RWPE2 (cell line): ENCODE data around the gene AKR7A2.

Source experiments
- ATAC-seq: fragments of 200-7000 bp; cut with Tn5 transposase; 3 replicates; pipeline ENCODE4 v1.9.1; 2021; ENCODE audit warnings: low read depth
- DNase-seq: peaks from one replicate; pipeline ENCODE4 v3.0.0-alpha.2; 2020; ENCODE audit warnings: low spot score
- H3K27ac ChIP-seq: fragments of 450-650 bp; 2 replicates; pipeline ENCODE4 v1.5.1; 2017; ENCODE audit warnings: mild to moderate bottlenecking; ENCODE audit not compliant: poor library complexity, severe bottlenecking
- H3K27me3 ChIP-seq: fragments of 250-450 bp; sonication (Bioruptor Pico); 2 replicates; pipeline ENCODE4 v1.5.1; 2021; ENCODE audit warnings: mild to moderate bottlenecking, moderate library complexity; ENCODE audit not compliant: insufficient read depth, poor library complexity, severe bottlenecking
- H3K36me3 ChIP-seq: fragments of 250-450 bp; sonication (Bioruptor Pico); 2 replicates; pipeline ENCODE4 v1.5.1; 2020; ENCODE audit warnings: low read depth, mild to moderate bottlenecking, moderate library complexity
- H3K4me1 ChIP-seq: fragments of 250-450 bp; sonication (Bioruptor Pico); 2 replicates; pipeline ENCODE4 v1.5.1; 2021; ENCODE audit warnings: mild to moderate bottlenecking, moderate library complexity; ENCODE audit not compliant: insufficient read depth, poor library complexity, severe bottlenecking
- H3K4me3 ChIP-seq: fragments of 250-450 bp; sonication (Bioruptor Pico); 2 replicates; pipeline ENCODE4 v1.5.1; 2021; ENCODE audit warnings: mild to moderate bottlenecking, moderate library complexity; ENCODE audit not compliant: severe bottlenecking
- H3K9me3 ChIP-seq: fragments of 250-450 bp; sonication (Bioruptor Pico); 2 replicates; pipeline ENCODE4 v1.5.1; 2021; ENCODE audit warnings: mild to moderate bottlenecking, moderate library complexity; ENCODE audit not compliant: severe bottlenecking
- CTCF ChIP-seq: fragments of 450-650 bp; IDR thresholded peaks from one replicate; pipeline ENCODE4 v1.5.1; 2017; ENCODE audit warnings: mild to moderate bottlenecking, moderate library complexity; ENCODE audit not compliant: poor library complexity, severe bottlenecking

AKR7A2 gene

GRCh38 chr1:19327301-19327700, 15.4 kb upstream of the AKR7A2 start:
- no peak overlapping the region for H3K27ac ChIP-seq
- H3K4me3 ChIP-seq, result no peak overlapping the region
- ATAC-seq, result no peak
- peaks cover 11% of the 10 kb centered on the region for H3K36me3 ChIP-seq
- no peak for DNase-seq
- no peaks in the 10 kb centered on the region for H3K27me3 ChIP-seq
- no peaks in the 10 kb centered on the region for H3K4me1 ChIP-seq
- no peaks in the 10 kb centered on the region for H3K9me3 ChIP-seq
- TF ChIP-seq CTCF, result no peak

- Histone ChIP-seq H3K27ac (no peak overlapping the region), H3K27me3 (no peaks in the 10 kb centered on the region), H3K9me3 (no peaks in the 10 kb centered on the region), H3K4me1 (no peaks in the 10 kb centered on the region), H3K4me3 (no peak overlapping the region), H3K36me3 (peaks cover 11% of the 10 kb centered on the region)
- ATAC-seq (no peak; the same call in 2 of the 3 replicates), DNase-seq (no peak)
- no peak for TF ChIP-seq CTCF
Measured at GRCh38 chr1:19326748-19327065, 14.8 kb upstream of the AKR7A2 start.

- Histone ChIP-seq H3K4me3 (no peak overlapping the region), H3K4me1 (no peaks in the 10 kb centered on the region), H3K36me3 (peaks cover 11% of the 10 kb centered on the region), H3K9me3 (no peaks in the 10 kb centered on the region), H3K27me3 (no peaks in the 10 kb centered on the region), H3K27ac (no peak overlapping the region)
- no peak for ATAC-seq
- DNase-seq, result no peak
- no peak for TF ChIP-seq CTCF
Measured at GRCh38 chr1:19325958-19326747, 14.2 kb upstream of the AKR7A2 start.

DNA sequence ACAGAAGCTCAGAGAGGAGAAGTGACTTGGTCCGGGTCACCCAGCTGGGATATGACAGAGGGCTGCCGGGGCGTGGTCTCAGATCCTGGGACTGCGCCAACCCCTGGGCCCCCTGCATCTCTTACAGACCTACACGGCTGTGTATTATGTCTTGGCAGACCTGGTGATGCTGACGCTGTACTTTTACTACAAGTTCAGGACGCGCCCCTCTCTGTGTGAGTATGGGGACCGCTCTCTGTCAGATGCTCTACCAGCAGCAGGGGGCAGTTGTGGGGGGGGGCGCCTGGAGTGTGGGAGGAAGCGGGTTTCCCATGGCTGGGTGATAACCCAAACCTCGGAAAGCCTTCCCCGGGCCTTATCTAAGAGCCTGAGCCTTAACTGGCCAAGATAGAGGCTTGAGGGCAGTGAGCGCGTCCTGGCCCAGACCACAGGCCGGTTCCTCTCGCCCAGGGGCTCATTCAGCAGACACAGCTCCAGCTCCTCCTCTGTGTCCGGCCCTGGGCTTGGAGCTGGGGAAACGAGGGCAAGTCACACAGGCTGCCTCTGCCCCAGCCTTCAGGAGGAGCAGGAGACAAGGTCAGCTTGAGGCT, 13.5 kb upstream of the AKR7A2 start:
- Histone ChIP-seq H3K27me3 (no peaks in the 10 kb centered on the region), H3K36me3 (peaks cover 11% of the 10 kb centered on the region), H3K4me3 (no peak overlapping the region), H3K4me1 (no peaks in the 10 kb centered on the region), H3K9me3 (no peaks in the 10 kb centered on the region), H3K27ac (no peak overlapping the region)
- no peak for TF ChIP-seq CTCF
- no peak for DNase-seq
- no peak for ATAC-seq

- no peak for TF ChIP-seq CTCF
- Histone ChIP-seq H3K4me1 (no peaks in the 10 kb centered on the region), H3K27ac (no peak overlapping the region), H3K9me3 (no peaks in the 10 kb centered on the region), H3K4me3 (no peak overlapping the region), H3K27me3 (no peaks in the 10 kb centered on the region), H3K36me3 (peaks cover 11% of the 10 kb centered on the region)
- DNase-seq (no peak), ATAC-seq (no peak)
Measured at GRCh38 chr1:19324665-19324990, 12.7 kb upstream of the AKR7A2 start.
